ENCODE results near the gene TOMM22. TPM values are rescaled to one million over a fixed set of nuclear protein-coding genes. Genes with fewer than 3 reads are reported as not detected.

TOMM22 gene
- total RNA-seq, 1 experiment from 2014 or later: 146 TPM

- no peak overlapping the region for H3K27ac Mint-ChIP-seq
- CTCF ChIA-PET: interaction anchor here (1.4 kb wide), 1 partner anchor 117 kb away, joined by 6 read pairs; the partner anchor contains the start of gene NPTXR
- H3K36me3 Mint-ChIP-seq: peaks cover 88% of the 10 kb centered on the region
- TF ChIP-seq ZNF281 (CRISPR knock-in tag; IDR thresholded peaks at IDR 0.05): no peak
- TF ChIP-seq ZNF138 (CRISPR knock-in tag; conservative IDR thresholded peaks at IDR 0.05): no peak
- no peak for TF ChIP-seq TP53 (CRISPR knock-in tag; IDR thresholded peaks at IDR 0.05)
- TF ChIP-seq ATF3 (CRISPR knock-in tag; conservative IDR thresholded peaks at IDR 0.05): no peak
- TF ChIP-seq, protein P1, sequence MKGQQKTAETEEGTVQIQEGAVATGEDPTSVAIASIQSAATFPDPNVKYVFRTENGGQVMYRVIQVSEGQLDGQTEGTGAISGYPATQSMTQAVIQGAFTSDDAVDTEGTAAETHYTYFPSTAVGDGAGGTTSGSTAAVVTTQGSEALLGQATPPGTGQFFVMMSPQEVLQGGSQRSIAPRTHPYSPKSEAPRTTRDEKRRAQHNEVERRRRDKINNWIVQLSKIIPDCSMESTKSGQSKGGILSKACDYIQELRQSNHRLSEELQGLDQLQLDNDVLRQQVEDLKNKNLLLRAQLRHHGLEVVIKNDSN (CRISPR knock-in tag; IDR thresholded peaks at IDR 0.05): no peak
- no peak for TF ChIP-seq SMAD4 (CRISPR knock-in tag; IDR thresholded peaks at IDR 0.05)
- TF ChIP-seq RELA (CRISPR knock-in tag; IDR thresholded peaks at IDR 0.05; ENCODE audit: borderline replicate concordance): no peak
- TF ChIP-seq KAT7 (CRISPR knock-in tag; IDR thresholded peaks at IDR 0.05; ENCODE audit: borderline replicate concordance): no peak
- TF ChIP-seq, protein P2, sequence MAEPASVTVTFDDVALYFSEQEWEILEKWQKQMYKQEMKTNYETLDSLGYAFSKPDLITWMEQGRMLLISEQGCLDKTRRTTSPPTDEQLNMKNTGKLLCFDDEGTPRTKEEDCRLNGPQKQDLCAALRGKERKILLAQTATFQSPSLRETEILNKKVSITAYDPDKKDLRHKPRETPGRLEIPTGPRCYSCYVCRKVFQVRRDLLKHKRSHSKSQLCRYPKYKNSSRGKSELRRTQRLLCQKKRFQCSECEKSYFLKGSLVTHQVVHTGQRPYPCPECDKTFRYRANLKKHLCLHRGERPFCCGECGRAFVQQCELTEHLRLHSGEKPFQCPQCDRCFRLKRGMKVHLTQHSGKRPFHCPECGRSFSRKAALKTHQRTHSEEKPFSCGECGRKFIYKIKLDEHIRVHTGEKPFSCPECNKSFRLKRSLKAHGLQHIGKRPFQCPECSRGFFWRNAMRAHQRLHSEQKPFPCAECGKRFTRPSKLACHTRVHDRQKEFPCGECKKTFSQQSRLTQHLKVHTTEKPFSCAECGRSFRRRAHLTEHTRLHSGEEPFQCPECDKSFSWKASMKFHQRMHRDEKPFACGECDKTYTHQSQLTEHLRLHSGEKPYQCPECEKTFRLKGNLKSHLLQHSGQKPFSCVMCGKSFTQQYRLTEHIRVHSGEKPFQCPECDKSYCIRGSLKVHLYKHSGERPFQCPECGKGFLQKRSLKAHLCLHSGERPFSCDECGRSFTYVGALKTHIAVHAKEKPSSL (CRISPR knock-in tag; conservative IDR thresholded peaks at IDR 0.05): no peak
- no peak for TF ChIP-seq ZNF219 (CRISPR knock-in tag; IDR thresholded peaks at IDR 0.05; ENCODE audit: borderline replicate concordance)
- TF ChIP-seq GTF2I (CRISPR knock-in tag; conservative IDR thresholded peaks at IDR 0.05): no peak
- TF ChIP-seq MYBL2 (CRISPR knock-in tag; IDR thresholded peaks at IDR 0.05): no peak
- TF ChIP-seq OVOL2 (CRISPR knock-in tag; IDR thresholded peaks at IDR 0.05; ENCODE audit: borderline replicate concordance): no peak
- no peaks in the 10 kb centered on the region for H3K9me3 Mint-ChIP-seq
- POLR2A ChIA-PET: no interaction called here
- DNase-seq (ENCODE audit: low spot score): no peak
- ATAC-seq: no peak
- no peaks in the 10 kb centered on the region for H3K27me3 Mint-ChIP-seq (ENCODE audit: low read depth)
- H3K4me1 Mint-ChIP-seq: no peaks in the 10 kb centered on the region
- H3K4me3 Mint-ChIP-seq: no peak overlapping the region
Observed at GRCh38 chr22:38725900-38726655, 44.3 kb downstream of the TOMM22 start.

GRCh38 chr22:38727123-38727522 lies 45.4 kb downstream of the TOMM22 start:
- H3K27me3 Mint-ChIP-seq (ENCODE audit: low read depth): no peaks in the 10 kb centered on the region
- ChIA-PET POLR2A (no interaction called here), CTCF (no interaction called here)
- ATAC-seq (no peak), DNase-seq (ENCODE audit: low spot score) (no peak)
- H3K4me3 Mint-ChIP-seq: no peak overlapping the region
- no peaks in the 10 kb centered on the region for H3K9me3 Mint-ChIP-seq
- peaks cover 82% of the 10 kb centered on the region for H3K36me3 Mint-ChIP-seq
- H3K4me1 Mint-ChIP-seq: no peaks in the 10 kb centered on the region
- H3K27ac Mint-ChIP-seq: no peak overlapping the region
- TF ChIP-seq NR3C1 (CRISPR knock-in tag; conservative IDR thresholded peaks at IDR 0.05; ENCODE audit: low read depth) (no peak), MXD4 (CRISPR knock-in tag; IDR thresholded peaks at IDR 0.05; ENCODE audit: borderline replicate concordance) (no peak), CBFB (CRISPR knock-in tag; IDR thresholded peaks at IDR 0.05; ENCODE audit: low read depth) (no peak), ZNF263 (CRISPR knock-in tag; IDR thresholded peaks at IDR 0.05; ENCODE audit: low read depth) (no peak), CREM (CRISPR knock-in tag; IDR thresholded peaks at IDR 0.05) (no peak), OVOL2 (CRISPR knock-in tag; IDR thresholded peaks at IDR 0.05; ENCODE audit: borderline replicate concordance) (no peak), FOXP4 (CRISPR knock-in tag; IDR thresholded peaks at IDR 0.05) (no peak), TCF7 (CRISPR knock-in tag; IDR thresholded peaks at IDR 0.05; ENCODE audit: low read depth) (no peak), PRDM15 (CRISPR knock-in tag; IDR thresholded peaks at IDR 0.05) (no peak), JAZF1 (CRISPR knock-in tag; IDR thresholded peaks at IDR 0.05) (no peak)

Measured in WTC11 (cell line).